H9 (cell line): Measurements from ENCODE around the gene STYK1. TPM values are rescaled to one million over a fixed set of nuclear protein-coding genes. Genes with fewer than 3 reads are reported as not detected.

Source experiments
- DNase-seq: peaks from one replicate; pipeline ENCODE4 v3.0.0-alpha.2; 2017
- H2AFZ ChIP-seq: one replicate; pipeline ENCODE4 v1.6.1; 2013; ENCODE audit warnings: mild to moderate bottlenecking, low read length, control low read depth, moderate library complexity
- H2AK5ac ChIP-seq: 2 replicates; pipeline ENCODE4 v1.6.1; 2013; ENCODE audit warnings: low read length, control low read depth, mixed read lengths; ENCODE audit not compliant: insufficient read length
- H2BK120ac ChIP-seq: one replicate; pipeline ENCODE4 v1.6.1; 2013; ENCODE audit warnings: low read depth, mild to moderate bottlenecking, low read length, control low read depth, inconsistent platforms; ENCODE audit not compliant: poor library complexity, severe bottlenecking
- H2BK12ac ChIP-seq: 2 replicates; pipeline ENCODE4 v1.6.1; 2013; ENCODE audit warnings: low read length, control low read depth, mixed read lengths, low read depth; ENCODE audit not compliant: insufficient read length
- H2BK15ac ChIP-seq: 2 replicates; pipeline ENCODE4 v1.6.1; 2013; ENCODE audit warnings: low read depth, low read length, control low read depth
- H2BK20ac ChIP-seq: one replicate; pipeline ENCODE4 v1.6.1; 2013; ENCODE audit warnings: low read depth, mild to moderate bottlenecking, low read length, control low read depth, inconsistent platforms; ENCODE audit not compliant: poor library complexity, severe bottlenecking
- H2BK5ac ChIP-seq: 2 replicates; pipeline ENCODE4 v1.6.1; 2013; ENCODE audit warnings: low read length, control low read depth, mixed read lengths; ENCODE audit not compliant: insufficient read length
- H3K14ac ChIP-seq: 2 replicates; pipeline ENCODE4 v1.6.1; 2013; ENCODE audit warnings: low read length, control low read depth; ENCODE audit not compliant: insufficient read depth
- H3K18ac ChIP-seq: 2 replicates; pipeline ENCODE4 v1.6.1; 2013; ENCODE audit warnings: low read depth, mild to moderate bottlenecking, mixed read lengths, low read length, control low read depth; ENCODE audit not compliant: insufficient read length
- H3K23ac ChIP-seq: 2 replicates; pipeline ENCODE4 v1.6.1; 2013; ENCODE audit warnings: low read length, control low read depth, mixed read lengths, low read depth; ENCODE audit not compliant: insufficient read length
- H3K23me2 ChIP-seq: 2 replicates; pipeline ENCODE4 v1.6.1; 2013; ENCODE audit warnings: low read depth, mild to moderate bottlenecking, mixed read lengths, low read length, control low read depth; ENCODE audit not compliant: insufficient read length, poor library complexity, severe bottlenecking
- H3K27ac ChIP-seq: 2 replicates; pipeline ENCODE4 v1.5.1; 2013; ENCODE audit warnings: low read length, control low read depth, mixed read lengths, low read depth; ENCODE audit not compliant: insufficient read length
- H3K27me3 ChIP-seq: 2 replicates; pipeline ENCODE4 v1.6.1; 2013; ENCODE audit warnings: low read length, control low read depth, inconsistent platforms; ENCODE audit not compliant: insufficient read depth
- H3K4ac ChIP-seq: 2 replicates; pipeline ENCODE4 v1.6.1; 2013; ENCODE audit warnings: low read depth, mild to moderate bottlenecking, control low read depth, inconsistent platforms, low read length, moderate library complexity
- H3K4me1 ChIP-seq: 2 replicates; pipeline ENCODE4 v1.6.1; 2013; ENCODE audit warnings: low read length, control low read depth, inconsistent platforms; ENCODE audit not compliant: insufficient read depth
- H3K4me2 ChIP-seq: 2 replicates; pipeline ENCODE4 v1.6.1; 2013; ENCODE audit warnings: low read length, control low read depth, mixed read lengths; ENCODE audit not compliant: insufficient read length, insufficient read depth
- H3K56ac ChIP-seq: 2 replicates; pipeline ENCODE4 v1.6.1; 2013; ENCODE audit warnings: low read depth, mild to moderate bottlenecking, mixed read lengths, low read length, control low read depth; ENCODE audit not compliant: insufficient read length
- H3K79me1 ChIP-seq: 2 replicates; pipeline ENCODE4 v1.6.1; 2013; ENCODE audit warnings: low read depth, mild to moderate bottlenecking, moderate library complexity, low read length, control low read depth, inconsistent platforms; ENCODE audit not compliant: insufficient read depth, poor library complexity, severe bottlenecking
- H3K79me2 ChIP-seq: 2 replicates; pipeline ENCODE4 v1.6.1; 2013; ENCODE audit warnings: low read length, control low read depth, inconsistent platforms; ENCODE audit not compliant: insufficient read depth
- H3K9ac ChIP-seq: 2 replicates; pipeline ENCODE4 v1.6.1; 2013; ENCODE audit warnings: low read length, control low read depth, mixed read lengths; ENCODE audit not compliant: insufficient read length; ENCODE audit errors: extremely low read depth
- H3K9me3 ChIP-seq: one replicate; pipeline ENCODE4 v1.6.1; 2013; ENCODE audit warnings: low read depth, low read length, inconsistent platforms; ENCODE audit not compliant: control insufficient read depth
- H3T11ph ChIP-seq: one replicate; pipeline ENCODE4 v1.6.1; 2013; ENCODE audit warnings: mild to moderate bottlenecking, low read length, control low read depth, inconsistent platforms
- H4K20me1 ChIP-seq: one replicate; pipeline ENCODE4 v1.6.1; 2013; ENCODE audit not compliant: control insufficient read depth, insufficient read length, insufficient read depth
- H4K5ac ChIP-seq: 2 replicates; pipeline ENCODE4 v1.6.1; 2013; ENCODE audit warnings: low read depth, mild to moderate bottlenecking, mixed read lengths, low read length, control low read depth; ENCODE audit not compliant: insufficient read length
- H4K8ac ChIP-seq: replicated peaks from 2 replicates; pipeline ENCODE4 v1.6.1; 2013; ENCODE audit warnings: low read length, control low read depth, mixed read lengths, low read depth; ENCODE audit not compliant: insufficient read length
- H4K91ac ChIP-seq: 2 replicates; pipeline ENCODE4 v1.6.1; 2013; ENCODE audit warnings: low read depth, mild to moderate bottlenecking, moderate library complexity, mixed read lengths, low read length, control low read depth; ENCODE audit not compliant: insufficient read length
- H3K27ac Mint-ChIP-seq, 3 experiments: 2 replicates in 2 of 3; 3 replicates in 1 of 3; pipeline ENCODE4 v1.8.0; 2020 to 2021; ENCODE audit warnings: mixed read lengths in 3 of 3, mild to moderate bottlenecking in 1 of 3, moderate library complexity in 1 of 3
- H3K27me3 Mint-ChIP-seq: 2 replicates; pipeline ENCODE4 v1.8.0; 2021; ENCODE audit warnings: low read depth, mild to moderate bottlenecking, moderate library complexity, mixed read lengths
- H3K36me3 Mint-ChIP-seq, 3 experiments: 2 replicates in 2 of 3; 3 replicates in 1 of 3; pipeline ENCODE4 v1.8.0; 2020 to 2021; ENCODE audit warnings: low read depth in 3 of 3, mixed read lengths in 3 of 3; ENCODE audit not compliant: insufficient read depth in 1 of 3
- H3K4me1 Mint-ChIP-seq, 2 experiments: 2 replicates each; pipeline ENCODE4 v1.8.0; 2020; ENCODE audit warnings: mixed read lengths in 2 of 2
- H3K4me3 Mint-ChIP-seq, 2 experiments: 2 replicates in 1 of 2; 3 replicates in 1 of 2; pipeline ENCODE4 v1.8.0; 2020 to 2021; ENCODE audit warnings: mild to moderate bottlenecking in 2 of 2, mixed read lengths in 2 of 2, moderate library complexity in 1 of 2
- H3K9me3 Mint-ChIP-seq, 2 experiments: 2 replicates in 1 of 2; 3 replicates in 1 of 2; pipeline ENCODE4 v1.8.0; 2020; ENCODE audit warnings: mild to moderate bottlenecking in 2 of 2, mixed read lengths in 2 of 2, moderate library complexity in 1 of 2
- CTCF ChIP-seq: fragments of 200-600 bp; sonication (generic); conservative IDR thresholded peaks from 3 replicates; pipeline ENCODE4 v1.8.0; 2021; ENCODE audit warnings: antibody characterized with exemption, mild to moderate bottlenecking
- WGBS: extraction: QIAGEN DNeasy Blood & Tissue Kit; methylation state at CpG from one replicate; pipeline ENCODE4 v1.1.7; 2013; ENCODE audit warnings: missing lambda C conversion rate, low lambda C conversion rate, mixed read lengths; ENCODE audit not compliant: insufficient read length; ENCODE audit errors: extremely low coverage; 5-methylcytosine and 5-hydroxymethylcytosine counted together
- total RNA-seq: library from RNA; stranded (reverse); gene quantifications from 2 replicates; pipeline ENCODE4 v1.2.1, GENCODE V29; 2021

STYK1 gene
- total RNA-seq, 1 experiment from 2014 or later: 0.37 TPM

- Mint-ChIP-seq H3K4me1 (peaks cover 0 to 4% of the 10 kb centered on the region in 2 experiments; a peak in 1 of 4 replicates), H3K36me3 (peaks cover 25 to 37% (median 29%) of the 10 kb centered on the region in 3 experiments), H3K27ac (no peak overlapping the region), H3K27me3 (peaks cover 4% of the 10 kb centered on the region), H3K4me3 (no peak overlapping the region), H3K9me3 (peaks cover 47 to 51% of the 10 kb centered on the region in 2 experiments)
- Histone ChIP-seq H4K91ac (no peak overlapping the region), H2AK5ac (no peak overlapping the region), H3K9ac (no peak overlapping the region), H3K14ac (no peak overlapping the region), H3K79me2 (no peaks in the 10 kb centered on the region), H3K4me1 (no peaks in the 10 kb centered on the region), H3T11ph (no peak overlapping the region), H2BK120ac (no peak overlapping the region), H2BK5ac (no peak overlapping the region), H3K23me2 (no peaks in the 10 kb centered on the region), H2AFZ (no peak overlapping the region), H3K9me3 (peaks cover 9% of the 10 kb centered on the region), H3K18ac (no peak overlapping the region), H4K8ac (no peak overlapping the region), H4K20me1 (no peaks in the 10 kb centered on the region), H4K5ac (no peak overlapping the region), H3K27me3 (no peaks in the 10 kb centered on the region), H3K56ac (no peak overlapping the region), H3K23ac (no peak overlapping the region), H2BK20ac (no peak overlapping the region), H3K27ac (no peak overlapping the region), H3K79me1 (no peaks in the 10 kb centered on the region), H3K4ac (no peak overlapping the region), H3K4me2 (no peak overlapping the region), H2BK15ac (no peak overlapping the region), H2BK12ac (no peak overlapping the region)
- no CpG with 5 or more reads among the region's 4 CpGs for WGBS
- no peak for TF ChIP-seq CTCF
- DNase-seq: no peak
Measured at GRCh38 chr12:10645910-10646309, 27.9 kb downstream of the STYK1 start.
